ENCODE data around the gene TIMP3.

The TIMP3 gene

DNA sequence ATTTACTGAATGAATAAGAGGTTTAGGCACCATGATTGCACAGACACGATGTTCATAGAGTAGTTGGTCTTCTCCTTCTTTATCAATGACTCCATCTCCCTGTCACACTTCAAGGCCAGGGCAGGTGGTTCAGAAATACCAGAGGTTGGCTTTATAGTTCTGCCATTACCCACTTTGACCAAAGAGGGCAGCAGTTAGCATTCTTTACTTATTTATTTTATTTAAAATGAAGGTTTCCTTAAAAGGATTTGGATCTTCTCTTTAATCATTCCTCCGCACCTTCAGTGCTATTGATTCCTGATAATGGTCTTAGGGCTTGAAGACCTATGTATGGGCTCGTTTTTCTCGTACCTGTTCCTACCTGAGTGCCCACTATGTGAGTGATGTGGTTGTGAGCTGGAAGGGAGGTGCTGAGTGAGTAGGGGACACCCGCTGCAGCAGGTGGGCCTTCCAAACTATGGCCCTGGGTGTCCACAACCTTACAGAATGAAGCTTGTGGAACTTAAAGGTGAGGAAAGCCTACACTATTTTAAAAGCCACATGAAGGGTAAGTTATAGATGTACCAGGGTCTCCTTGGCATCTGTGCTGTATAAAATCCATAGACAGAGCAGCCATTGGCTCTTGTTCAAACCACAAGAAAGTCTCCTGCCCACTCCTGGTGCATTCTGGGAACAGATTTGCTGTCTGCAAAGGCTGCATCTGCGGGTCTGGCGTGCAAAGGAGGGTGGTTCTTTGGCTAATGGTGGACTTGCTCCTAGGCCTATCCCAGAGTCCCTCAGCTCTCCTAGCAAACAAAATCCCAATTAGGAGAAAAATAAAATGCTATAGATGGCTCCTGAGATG, 35.0 kb downstream of the TIMP3 start:
- DNase-seq (ENCODE audit: low read depth in 2 of 2): peak; percentile 35 to 39
- TF ChIP-seq, protein P1, sequence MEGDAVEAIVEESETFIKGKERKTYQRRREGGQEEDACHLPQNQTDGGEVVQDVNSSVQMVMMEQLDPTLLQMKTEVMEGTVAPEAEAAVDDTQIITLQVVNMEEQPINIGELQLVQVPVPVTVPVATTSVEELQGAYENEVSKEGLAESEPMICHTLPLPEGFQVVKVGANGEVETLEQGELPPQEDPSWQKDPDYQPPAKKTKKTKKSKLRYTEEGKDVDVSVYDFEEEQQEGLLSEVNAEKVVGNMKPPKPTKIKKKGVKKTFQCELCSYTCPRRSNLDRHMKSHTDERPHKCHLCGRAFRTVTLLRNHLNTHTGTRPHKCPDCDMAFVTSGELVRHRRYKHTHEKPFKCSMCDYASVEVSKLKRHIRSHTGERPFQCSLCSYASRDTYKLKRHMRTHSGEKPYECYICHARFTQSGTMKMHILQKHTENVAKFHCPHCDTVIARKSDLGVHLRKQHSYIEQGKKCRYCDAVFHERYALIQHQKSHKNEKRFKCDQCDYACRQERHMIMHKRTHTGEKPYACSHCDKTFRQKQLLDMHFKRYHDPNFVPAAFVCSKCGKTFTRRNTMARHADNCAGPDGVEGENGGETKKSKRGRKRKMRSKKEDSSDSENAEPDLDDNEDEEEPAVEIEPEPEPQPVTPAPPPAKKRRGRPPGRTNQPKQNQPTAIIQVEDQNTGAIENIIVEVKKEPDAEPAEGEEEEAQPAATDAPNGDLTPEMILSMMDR (IDR thresholded peaks at IDR 0.05; ENCODE audit: low read depth, low read length): peak; percentile 57

DNA sequence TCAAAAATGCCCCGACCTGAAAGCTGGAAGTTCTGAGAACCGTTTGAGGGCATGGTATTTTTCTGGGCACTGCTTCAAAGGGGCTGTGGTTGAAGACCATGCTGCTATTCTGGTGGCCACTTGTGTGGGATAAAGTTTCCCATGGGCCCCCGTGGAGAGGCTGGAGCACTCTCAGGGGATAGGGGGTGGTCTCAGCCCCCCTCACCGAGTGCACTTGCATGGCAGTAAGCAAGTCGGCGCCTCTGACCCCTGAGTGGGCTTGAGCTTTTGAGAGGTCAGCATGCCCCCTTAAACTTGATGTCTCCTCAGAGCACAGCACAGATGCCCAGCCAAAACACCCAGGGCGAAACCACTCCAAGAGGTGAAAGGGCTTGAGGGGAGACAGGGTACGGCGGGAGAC, 35.6 kb downstream of the TIMP3 start:
- H3K4me3 ChIP-seq (replicated peaks in 1 of 2; ENCODE audit: low read depth in 2 of 2, low read length in 2 of 2): no peak overlapping the region
- TF ChIP-seq, protein P1 (IDR thresholded peaks at IDR 0.05; ENCODE audit: low read depth, low read length): no peak
- no peak for DNase-seq (ENCODE audit: low read depth in 2 of 2)

More for the DNA sequence above, 35.0 kb downstream of the TIMP3 start:
- no peak overlapping the region for H3K4me3 ChIP-seq (replicated peaks in 1 of 2; ENCODE audit: low read depth in 2 of 2, low read length in 2 of 2)

DNA sequence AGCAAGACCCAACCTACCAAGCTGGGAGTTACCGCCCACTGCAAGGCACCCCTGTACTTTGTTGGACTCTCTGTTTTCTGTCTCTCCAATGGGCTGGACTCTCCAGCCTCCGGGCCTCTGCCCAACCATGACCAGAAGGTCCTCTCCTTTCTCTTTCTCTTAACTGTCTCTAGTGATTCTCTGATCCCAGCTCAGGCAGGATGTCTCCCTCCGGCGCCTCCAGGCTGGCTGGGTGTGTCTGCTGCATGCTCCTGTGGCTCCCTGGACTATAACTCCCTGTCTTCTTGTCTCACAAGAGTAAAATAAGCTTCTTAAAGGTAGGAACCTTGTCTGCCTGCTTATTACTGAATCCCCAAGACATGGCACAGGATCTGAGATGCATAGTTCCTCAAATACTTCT, 36.3 kb downstream of the TIMP3 start:
- DNase-seq (ENCODE audit: low read depth in 2 of 2): no peak
- no peak overlapping the region for H3K4me3 ChIP-seq (replicated peaks in 1 of 2; ENCODE audit: low read depth in 2 of 2, low read length in 2 of 2)
- TF ChIP-seq, protein P1 (IDR thresholded peaks at IDR 0.05; ENCODE audit: low read depth, low read length): no peak

DNA sequence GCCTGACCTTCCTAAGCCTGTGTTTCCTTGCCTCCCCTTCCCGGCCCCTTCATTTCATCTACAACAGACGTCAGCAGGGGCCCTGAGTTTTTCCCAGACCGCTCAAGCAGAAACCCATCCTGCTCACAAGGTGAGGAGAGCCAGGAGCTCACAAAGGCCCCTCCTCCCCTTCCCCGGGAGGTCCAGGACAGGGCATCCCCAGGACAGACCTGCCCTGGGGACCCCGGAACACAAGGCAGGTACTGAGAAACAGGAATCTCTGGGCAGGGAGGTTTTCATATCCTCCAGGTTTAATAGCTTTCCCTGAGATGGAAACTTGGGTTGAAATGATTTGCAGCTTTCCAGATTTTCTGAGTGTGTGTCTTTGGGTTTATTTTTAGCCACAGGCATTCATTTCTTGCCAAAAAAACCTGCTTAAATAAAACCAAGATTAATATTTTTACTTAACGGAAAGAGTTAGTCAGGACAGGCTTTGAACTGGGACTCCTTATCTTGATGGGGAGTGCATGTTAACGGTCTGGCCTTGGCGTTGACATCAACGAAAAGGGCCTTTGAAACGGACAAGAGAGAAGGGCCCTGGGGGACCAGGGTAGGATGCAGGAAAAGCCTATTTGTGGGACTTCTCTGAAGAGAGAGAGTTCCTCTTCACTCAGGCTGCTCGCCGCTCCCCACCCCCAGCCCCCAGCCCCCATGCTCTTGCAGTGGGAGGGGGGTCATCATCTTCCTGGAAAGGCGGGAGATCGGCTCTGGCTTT, 38.5 kb downstream of the TIMP3 start:
- TF ChIP-seq, protein P1 (IDR thresholded peaks at IDR 0.05; ENCODE audit: low read depth, low read length): no peak
- DNase-seq (ENCODE audit: low read depth in 2 of 2): peak in 1 of 2 donors; percentile 50
- H3K4me3 ChIP-seq (replicated peaks in 1 of 2; ENCODE audit: low read depth in 2 of 2, low read length in 2 of 2): no peak overlapping the region

DNA sequence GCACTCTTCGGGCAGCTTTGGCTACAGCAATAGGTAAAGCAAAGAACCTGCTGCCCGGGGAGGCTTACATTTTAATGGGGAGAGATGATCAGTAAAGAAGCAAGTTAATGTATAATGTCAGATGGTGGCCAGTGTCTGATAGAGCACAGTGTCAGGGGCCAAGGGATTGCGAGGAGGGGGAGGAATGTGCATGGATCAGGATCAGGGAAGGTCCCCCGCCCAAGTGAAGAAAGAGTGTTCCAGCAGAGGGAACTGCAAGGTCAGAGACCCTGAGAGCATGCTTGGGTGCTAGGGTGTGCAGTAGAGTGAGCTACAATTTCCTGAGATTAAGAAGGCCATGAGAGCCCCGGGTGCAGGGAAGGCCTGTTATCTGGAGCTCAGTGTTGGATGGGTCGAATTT, 39.7 kb downstream of the TIMP3 start:
- DNase-seq (ENCODE audit: low read depth in 2 of 2): no peak
- TF ChIP-seq, protein P1 (IDR thresholded peaks at IDR 0.05; ENCODE audit: low read depth, low read length): no peak
- H3K4me3 ChIP-seq (replicated peaks in 1 of 2; ENCODE audit: low read depth in 2 of 2, low read length in 2 of 2): no peak overlapping the region

DNA sequence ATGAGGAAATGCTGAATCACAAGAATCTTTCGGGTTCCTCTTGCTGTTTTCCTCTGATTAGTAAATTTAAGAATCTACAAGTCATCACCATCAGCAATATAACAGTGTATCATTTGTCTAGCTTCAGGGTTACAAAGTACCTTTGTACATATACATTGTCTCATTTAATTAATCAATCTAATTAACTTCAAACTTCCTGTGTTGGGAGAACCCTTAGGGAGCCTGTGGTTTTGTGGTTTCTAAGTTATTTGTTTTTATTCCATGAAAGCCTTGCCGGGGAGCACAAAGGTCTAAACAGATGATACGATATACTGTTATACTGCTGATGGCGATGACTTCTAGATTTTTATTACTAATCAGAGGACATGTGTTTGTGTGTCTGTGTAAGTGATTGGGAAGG, 41.0 kb downstream of the TIMP3 start:
- DNase-seq (ENCODE audit: low read depth in 2 of 2): no peak
- TF ChIP-seq, protein P1 (IDR thresholded peaks at IDR 0.05; ENCODE audit: low read depth, low read length): no peak

More for the DNA sequence above, 41.0 kb downstream of the TIMP3 start:
- H3K4me3 ChIP-seq (replicated peaks in 1 of 2; ENCODE audit: low read depth in 2 of 2, low read length in 2 of 2): no peak overlapping the region
